ENCODE results near the gene CTSS. TPM values are rescaled to one million over a fixed set of nuclear protein-coding genes. Genes with fewer than 3 reads are reported as not detected.

The CTSS gene
- total and polyA plus RNA-seq, 7 experiments from 2014 or later = 91.1 to 1,020 (median 106) TPM

DNA sequence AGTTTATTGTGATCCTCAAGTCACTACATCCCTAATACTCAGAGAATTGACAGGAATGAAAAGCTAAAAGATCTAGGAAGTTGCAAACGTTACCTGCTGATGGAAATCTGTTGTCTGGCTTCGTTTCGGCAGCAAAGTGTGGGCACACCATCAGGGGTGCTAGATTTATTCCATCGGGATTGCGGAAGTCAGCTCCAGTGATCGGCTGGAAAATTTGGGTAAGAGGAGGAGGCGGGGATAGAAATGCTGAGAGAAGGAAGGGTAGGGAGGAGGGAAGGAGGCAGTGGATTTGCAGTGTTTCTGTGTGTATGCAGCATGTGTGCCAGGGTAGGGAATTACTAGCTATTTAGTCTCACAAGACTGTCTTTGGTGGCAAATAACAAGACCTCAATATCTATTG is 42.5 kb upstream of the CTSS start, which contains the start of gene CTSK:
TSS of gene CTSK (minus strand) at position 140 of the 400 bp plus-strand sequence. CDS start 1,455 bp downstream, outside the sequence.
- peak within 1 kb of the TSS in 8 of 10 donors; percentile 35 to 59 (median 54) for H3K4me3 Mint-ChIP-seq
- Histone ChIP-seq H3K27ac (ENCODE audit: low read depth, low read length) (no peak within 1 kb of the TSS), H3K27me3 (ENCODE audit: control insufficient read depth in 2 of 2, insufficient read depth in 2 of 2, low read length in 2 of 2) (no peaks in the 10 kb centered on the region), H3K36me3 (ENCODE audit: control insufficient read depth in 2 of 3, insufficient read depth in 3 of 3, low read length in 3 of 3) (peaks cover 6 to 31% (median 6%) of the 10 kb centered on the region in 3 experiments), H3K4me1 (ENCODE audit: control insufficient read depth in 2 of 2, insufficient read depth in 2 of 2, low read length in 2 of 2) (peaks cover 0 to 9% of the 10 kb centered on the region in 2 donors), H3K9me3 (ENCODE audit: control insufficient read depth in 2 of 3, low read length in 3 of 3) (no peaks in the 10 kb centered on the region), H3K4me3 (ENCODE audit: low read length) (no peak within 1 kb of the TSS)
- H3K36me3 Mint-ChIP-seq = peaks cover 0 to 15% (median 7%) of the 10 kb centered on the region in 5 donors
- intact Hi-C loops (cut with micrococcal nuclease) = no loop called here
- H3K27me3 Mint-ChIP-seq = no peaks in the 10 kb centered on the region
- no peak for DNase-seq
- H3K4me1 Mint-ChIP-seq = peaks cover 13 to 27% (median 23%) of the 10 kb centered on the region in 7 donors
- H3K9me3 Mint-ChIP-seq = no peaks in the 10 kb centered on the region
- ATAC-seq = no peak
- CTCF ChIA-PET = no interaction called here
- POLR2A ChIA-PET = interaction anchor here (0.5 to 0.6 kb wide), 2 partner anchors 138 to 507 kb away, joined by 3 to 4 read pairs; no protein-coding TSS in a partner anchor
- H3K27ac Mint-ChIP-seq = peak within 1 kb of the TSS in 4 of 9 donors; percentile 36 to 70 (median 54)

DNA sequence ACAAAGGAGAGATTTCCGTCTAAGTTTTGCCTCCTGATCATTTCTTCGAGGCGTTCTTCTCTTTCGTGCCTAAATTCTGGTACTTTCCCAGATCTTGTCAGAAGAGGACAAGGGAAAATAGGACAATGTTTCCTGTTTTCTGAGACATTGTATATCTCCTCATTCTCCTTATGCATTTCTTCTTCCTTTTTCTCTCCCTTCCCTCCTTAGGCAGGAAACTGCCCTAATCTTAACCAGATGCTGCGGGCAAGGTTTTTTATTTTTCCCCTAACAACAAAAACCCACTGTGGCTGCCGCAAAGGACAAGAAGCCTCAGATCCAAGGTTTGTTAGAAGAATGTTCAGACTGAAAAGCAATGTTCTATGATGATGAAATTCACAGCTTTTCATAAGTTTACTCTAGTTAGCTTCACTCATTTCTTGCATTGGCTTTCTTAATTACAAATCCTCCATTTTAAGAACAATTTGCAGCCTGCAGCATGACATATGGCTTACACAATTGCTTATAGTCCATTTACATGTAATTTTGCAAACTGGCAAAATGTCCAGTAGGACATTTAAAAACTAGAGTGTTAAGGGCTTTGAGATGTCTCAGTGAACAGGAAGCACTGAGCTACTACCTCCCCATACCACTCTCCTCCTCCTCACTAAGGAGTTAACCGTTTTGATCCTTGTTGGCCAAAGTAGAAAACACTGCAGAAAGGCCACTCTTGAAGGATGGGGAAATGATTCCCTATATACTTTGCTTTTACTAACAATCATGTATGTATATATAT is 41.9 kb upstream of the CTSS start:
- peak overlapping the region in 8 of 10 donors; percentile 35 to 59 (median 54) for H3K4me3 Mint-ChIP-seq
- peak overlapping the region in 3 of 9 donors; percentile 36 to 70 (median 49) for H3K27ac Mint-ChIP-seq
- no peak overlapping the region for H3K4me3 ChIP-seq (ENCODE audit: low read length)
- no peak overlapping the region for H3K27ac ChIP-seq (ENCODE audit: low read depth, low read length)
- H3K9me3 ChIP-seq (ENCODE audit: control insufficient read depth in 2 of 3, low read length in 3 of 3) = no peaks in the 10 kb centered on the region
- H3K4me1 Mint-ChIP-seq = peaks cover 13 to 27% (median 23%) of the 10 kb centered on the region in 7 donors
- ChIA-PET POLR2A (interaction anchor here (0.5 kb wide), 1 partner anchor 506 kb away, joined by 4 read pairs; no protein-coding TSS in a partner anchor), CTCF (no interaction called here)
- H3K9me3 Mint-ChIP-seq = no peaks in the 10 kb centered on the region
- H3K27me3 ChIP-seq (ENCODE audit: control insufficient read depth in 2 of 2, insufficient read depth in 2 of 2, low read length in 2 of 2) = no peaks in the 10 kb centered on the region
- peaks cover 0 to 9% of the 10 kb centered on the region in 2 donors for H3K4me1 ChIP-seq (ENCODE audit: control insufficient read depth in 2 of 2, insufficient read depth in 2 of 2, low read length in 2 of 2)
- DNase-seq (peak in 1 of 9 donors; percentile 4), ATAC-seq (no peak)
- intact Hi-C loops (cut with micrococcal nuclease) = no loop called here
- H3K36me3 Mint-ChIP-seq = peaks cover 0 to 15% (median 7%) of the 10 kb centered on the region in 5 donors
- no peaks in the 10 kb centered on the region for H3K27me3 Mint-ChIP-seq
- H3K36me3 ChIP-seq (ENCODE audit: control insufficient read depth in 2 of 3, insufficient read depth in 3 of 3, low read length in 3 of 3) = peaks cover 0 to 24% (median 0%) of the 10 kb centered on the region in 3 experiments

DNA sequence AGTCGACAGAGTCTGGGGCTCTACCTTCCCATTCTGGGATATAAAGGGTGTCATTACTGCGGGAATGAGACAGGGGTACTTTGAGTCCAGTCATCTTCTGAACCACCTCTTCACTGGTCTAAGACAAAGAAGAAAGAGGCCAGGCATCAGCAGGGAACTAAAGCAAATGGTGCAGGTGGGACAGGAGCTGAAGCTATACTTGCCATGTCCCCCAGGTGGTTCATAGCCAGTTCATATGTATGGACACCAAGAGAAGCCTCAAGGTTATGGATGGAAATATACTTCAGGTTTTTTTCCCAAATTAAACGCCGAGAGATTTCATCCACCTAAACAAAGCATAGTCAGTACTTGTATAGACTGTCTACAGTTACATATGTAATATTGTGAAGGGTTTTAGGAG is 40.3 kb upstream of the CTSS start:
- Histone ChIP-seq H3K4me1 (ENCODE audit: control insufficient read depth in 2 of 2, insufficient read depth in 2 of 2, low read length in 2 of 2) (peaks cover 0 to 9% of the 10 kb centered on the region in 2 donors), H3K36me3 (ENCODE audit: control insufficient read depth in 2 of 3, insufficient read depth in 3 of 3, low read length in 3 of 3) (peaks cover 0 to 9% (median 0%) of the 10 kb centered on the region in 3 experiments), H3K4me3 (ENCODE audit: low read length) (no peak overlapping the region), H3K9me3 (ENCODE audit: control insufficient read depth in 2 of 3, low read length in 3 of 3) (no peaks in the 10 kb centered on the region), H3K27ac (ENCODE audit: low read depth, low read length) (no peak overlapping the region), H3K27me3 (ENCODE audit: control insufficient read depth in 2 of 2, insufficient read depth in 2 of 2, low read length in 2 of 2) (no peaks in the 10 kb centered on the region)
- Mint-ChIP-seq H3K9me3 (no peaks in the 10 kb centered on the region), H3K27ac (peak overlapping the region in 1 of 9 donors; percentile 0), H3K4me3 (no peak overlapping the region), H3K4me1 (peaks cover 13 to 27% (median 23%) of the 10 kb centered on the region in 7 donors), H3K36me3 (peaks cover 0 to 15% (median 7%) of the 10 kb centered on the region in 5 donors), H3K27me3 (no peaks in the 10 kb centered on the region)
- ChIA-PET POLR2A (no interaction called here), CTCF (interaction anchor here (0.5 kb wide), 1 partner anchor 38 kb away, joined by 3 read pairs; no protein-coding TSS in a partner anchor)
- intact Hi-C loops (cut with micrococcal nuclease) = no loop called here
- ATAC-seq (no peak), DNase-seq (no peak)

DNA sequence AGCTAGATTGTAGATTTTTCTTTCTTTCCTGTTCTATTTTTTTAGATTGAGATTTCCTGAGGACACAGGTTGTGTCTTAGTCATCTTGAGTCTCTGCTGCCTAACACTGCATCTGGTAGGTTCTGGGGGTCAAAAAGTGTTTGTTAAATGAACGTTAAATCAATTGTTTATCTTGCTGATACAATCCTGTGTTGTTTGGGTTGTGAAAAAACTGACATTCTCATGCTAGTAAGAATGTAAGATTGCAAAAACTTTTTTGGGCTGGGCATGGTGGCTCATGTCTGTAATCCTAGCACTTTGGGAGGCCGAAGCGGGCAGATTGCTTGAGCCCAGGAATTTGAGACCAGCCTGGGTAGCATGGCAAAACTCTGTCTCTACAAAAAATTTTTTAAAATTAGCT is 39.1 kb upstream of the CTSS start:
- Mint-ChIP-seq H3K27ac (no peak overlapping the region), H3K36me3 (peaks cover 0 to 10% (median 7%) of the 10 kb centered on the region in 5 donors), H3K27me3 (no peaks in the 10 kb centered on the region), H3K4me3 (no peak overlapping the region), H3K4me1 (peaks cover 13 to 27% (median 23%) of the 10 kb centered on the region in 7 donors), H3K9me3 (no peaks in the 10 kb centered on the region)
- Histone ChIP-seq H3K9me3 (ENCODE audit: control insufficient read depth in 2 of 3, low read length in 3 of 3) (no peaks in the 10 kb centered on the region), H3K27me3 (ENCODE audit: control insufficient read depth in 2 of 2, insufficient read depth in 2 of 2, low read length in 2 of 2) (no peaks in the 10 kb centered on the region), H3K4me3 (ENCODE audit: low read length) (no peak overlapping the region), H3K4me1 (ENCODE audit: control insufficient read depth in 2 of 2, insufficient read depth in 2 of 2, low read length in 2 of 2) (peaks cover 0 to 9% of the 10 kb centered on the region in 2 donors), H3K27ac (ENCODE audit: low read depth, low read length) (no peak overlapping the region), H3K36me3 (ENCODE audit: control insufficient read depth in 2 of 3, insufficient read depth in 3 of 3, low read length in 3 of 3) (peaks cover 0 to under 1% (median 0%) of the 10 kb centered on the region in 3 experiments)
- ChIA-PET POLR2A (no interaction called here), CTCF (no interaction called here)
- ATAC-seq (no peak), DNase-seq (no peak)
- intact Hi-C loops (cut with micrococcal nuclease) = no loop called here

DNA sequence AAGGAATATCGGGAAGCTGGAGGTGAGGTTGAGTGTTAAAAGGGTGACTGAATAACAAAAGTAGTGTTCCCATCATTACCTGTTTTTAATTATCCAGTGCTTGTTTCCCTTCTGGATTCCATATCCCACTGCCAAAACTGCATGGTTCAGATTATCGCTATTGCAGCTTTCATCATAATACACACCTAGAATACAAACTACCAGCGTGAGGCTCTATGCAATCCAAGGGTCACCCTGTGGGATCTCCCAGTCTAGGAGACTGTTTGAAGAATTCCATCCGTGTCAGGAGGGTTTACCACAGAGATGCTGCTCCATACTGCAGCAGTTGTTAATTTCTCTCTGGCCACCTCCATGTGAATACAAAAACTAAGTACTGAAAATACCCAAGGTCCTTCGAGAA is 33.5 kb upstream of the CTSS start:
- no peak overlapping the region for H3K27ac Mint-ChIP-seq
- H3K27ac ChIP-seq (ENCODE audit: low read depth, low read length) = no peak overlapping the region
- no peak for ATAC-seq
- no peak overlapping the region for H3K4me3 ChIP-seq (ENCODE audit: low read length)
- no peak for DNase-seq
- POLR2A ChIA-PET = no interaction called here
- no peaks in the 10 kb centered on the region for H3K27me3 ChIP-seq (ENCODE audit: control insufficient read depth in 2 of 2, insufficient read depth in 2 of 2, low read length in 2 of 2)
- peaks cover 10 to 39% (median 15%) of the 10 kb centered on the region in 5 donors for H3K36me3 Mint-ChIP-seq
- no peaks in the 10 kb centered on the region for H3K27me3 Mint-ChIP-seq
- no peaks in the 10 kb centered on the region for H3K4me1 ChIP-seq (ENCODE audit: control insufficient read depth in 2 of 2, insufficient read depth in 2 of 2, low read length in 2 of 2)
- peaks cover 0 to 32% (median 4%) of the 10 kb centered on the region in 3 experiments for H3K36me3 ChIP-seq (ENCODE audit: control insufficient read depth in 2 of 3, insufficient read depth in 3 of 3, low read length in 3 of 3)
- no peak overlapping the region for H3K4me3 Mint-ChIP-seq
- H3K9me3 Mint-ChIP-seq = no peaks in the 10 kb centered on the region
- no peaks in the 10 kb centered on the region for H3K9me3 ChIP-seq (ENCODE audit: control insufficient read depth in 2 of 3, low read length in 3 of 3)
- intact Hi-C loops (cut with micrococcal nuclease) = no loop called here
- CTCF ChIA-PET = interaction anchor here (0.7 kb wide), 1 partner anchor 188 kb away, joined by 3 read pairs; no protein-coding TSS in a partner anchor
- H3K4me1 Mint-ChIP-seq = no peaks in the 10 kb centered on the region

DNA sequence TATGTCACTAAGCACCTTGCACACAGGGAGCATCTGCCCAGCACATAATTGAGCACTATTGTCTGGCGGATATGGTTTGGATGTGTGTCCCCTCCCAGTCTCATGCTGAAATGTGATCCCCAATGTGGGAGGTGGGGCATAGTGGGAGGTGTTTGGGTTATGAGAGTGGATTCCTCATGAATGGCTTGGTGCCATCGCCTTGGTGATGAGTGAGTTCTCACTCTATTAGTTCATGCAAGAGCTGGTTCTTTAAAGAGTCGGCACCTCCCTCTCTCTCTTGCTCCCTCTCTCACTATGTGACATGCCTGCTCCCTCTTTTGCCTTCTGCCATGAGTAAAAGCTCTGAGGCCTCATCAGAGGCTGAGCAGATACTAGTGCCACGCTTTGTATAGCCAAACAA is 32.9 kb upstream of the CTSS start:
- CTCF ChIA-PET = no interaction called here
- peak overlapping the region in 1 of 9 donors; percentile 1 for H3K27ac Mint-ChIP-seq

More for the DNA sequence above, 32.9 kb upstream of the CTSS start:
- Mint-ChIP-seq H3K4me3 (no peak overlapping the region), H3K36me3 (peaks cover 9 to 37% (median 15%) of the 10 kb centered on the region in 5 donors), H3K4me1 (no peaks in the 10 kb centered on the region), H3K27me3 (no peaks in the 10 kb centered on the region), H3K9me3 (no peaks in the 10 kb centered on the region)
- Histone ChIP-seq H3K9me3 (ENCODE audit: control insufficient read depth in 2 of 3, low read length in 3 of 3) (no peaks in the 10 kb centered on the region), H3K27me3 (ENCODE audit: control insufficient read depth in 2 of 2, insufficient read depth in 2 of 2, low read length in 2 of 2) (no peaks in the 10 kb centered on the region), H3K4me3 (ENCODE audit: low read length) (no peak overlapping the region), H3K36me3 (ENCODE audit: control insufficient read depth in 2 of 3, insufficient read depth in 3 of 3, low read length in 3 of 3) (peaks cover 0 to 32% (median 4%) of the 10 kb centered on the region in 3 experiments), H3K27ac (ENCODE audit: low read depth, low read length) (no peak overlapping the region), H3K4me1 (ENCODE audit: control insufficient read depth in 2 of 2, insufficient read depth in 2 of 2, low read length in 2 of 2) (no peaks in the 10 kb centered on the region)
- POLR2A ChIA-PET = no interaction called here
- intact Hi-C loops (cut with micrococcal nuclease) = no loop called here
- DNase-seq = no peak
- ATAC-seq = no peak

Measured in naive thymus-derived CD4-positive, alpha-beta T cell (primary cell).